Measurements from ENCODE around the gene ASB2. TPM values are rescaled to one million over a fixed set of nuclear protein-coding genes. Genes with fewer than 3 reads are reported as not detected.

The ASB2 gene
- total RNA-seq, 2 experiments from 2014 or later = 26.4 to 29.1 TPM

GRCh38 chr14:93993382-93993781 lies 17.0 kb upstream of the ASB2 start:
- Mint-ChIP-seq H3K4me1 (peaks cover 40% of the 10 kb centered on the region), H3K9me3 (no peaks in the 10 kb centered on the region), H3K36me3 (no peaks in the 10 kb centered on the region), H3K27me3 (peaks cover 6% of the 10 kb centered on the region), H3K27ac (peak overlapping the region; percentile 11), H3K4me3 (no peak overlapping the region)
- no peak for DNase-seq

GRCh38 chr14:93991649-93992048 lies 15.3 kb upstream of the ASB2 start:
- no peak overlapping the region for H3K4me3 Mint-ChIP-seq
- H3K4me1 Mint-ChIP-seq = peaks cover 30% of the 10 kb centered on the region
- H3K9me3 Mint-ChIP-seq = no peaks in the 10 kb centered on the region
- no peaks in the 10 kb centered on the region for H3K36me3 Mint-ChIP-seq
- H3K27ac Mint-ChIP-seq = no peak overlapping the region
- H3K27me3 Mint-ChIP-seq = peaks cover 6% of the 10 kb centered on the region
- DNase-seq = no peak

DNA sequence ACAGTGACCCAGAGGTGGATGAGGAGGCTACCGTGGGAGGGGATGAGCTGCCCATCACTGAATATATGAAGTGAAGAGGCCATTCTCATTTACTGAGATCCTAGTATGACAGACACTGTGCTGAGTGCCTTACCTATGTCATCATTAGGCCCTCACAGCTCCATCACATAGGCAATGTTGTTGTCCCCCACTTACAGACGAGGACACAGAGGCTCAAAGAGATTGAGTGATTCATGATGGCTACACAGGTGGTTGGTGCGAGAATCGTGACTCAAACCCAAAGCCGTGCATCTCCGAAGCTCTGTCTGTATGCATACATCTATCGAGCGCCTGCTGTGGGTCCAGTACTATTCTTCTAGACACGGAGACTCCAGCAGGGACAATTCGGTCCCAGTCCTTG lies 14.8 kb upstream of the ASB2 start:
- H3K4me3 Mint-ChIP-seq = no peak overlapping the region
- H3K4me1 Mint-ChIP-seq = peaks cover 30% of the 10 kb centered on the region
- peaks cover 6% of the 10 kb centered on the region for H3K27me3 Mint-ChIP-seq
- H3K36me3 Mint-ChIP-seq = no peaks in the 10 kb centered on the region
- DNase-seq = no peak
- H3K27ac Mint-ChIP-seq = no peak overlapping the region
- H3K9me3 Mint-ChIP-seq = no peaks in the 10 kb centered on the region

GRCh38 chr14:93989939-93990338 lies 13.6 kb upstream of the ASB2 start:
- DNase-seq = no peak
- Mint-ChIP-seq H3K4me3 (no peak overlapping the region), H3K27me3 (no peaks in the 10 kb centered on the region), H3K4me1 (peaks cover 24% of the 10 kb centered on the region), H3K9me3 (no peaks in the 10 kb centered on the region), H3K27ac (no peak overlapping the region), H3K36me3 (no peaks in the 10 kb centered on the region)

GRCh38 chr14:93987815-93988476 lies 11.6 kb upstream of the ASB2 start:
- H3K9me3 Mint-ChIP-seq = no peaks in the 10 kb centered on the region
- no peaks in the 10 kb centered on the region for H3K27me3 Mint-ChIP-seq
- H3K4me3 Mint-ChIP-seq = no peak overlapping the region
- peaks cover 16% of the 10 kb centered on the region for H3K4me1 Mint-ChIP-seq
- H3K36me3 Mint-ChIP-seq = no peaks in the 10 kb centered on the region
- DNase-seq = no peak
- H3K27ac Mint-ChIP-seq = no peak overlapping the region

- DNase-seq = no peak
- H3K9me3 Mint-ChIP-seq = no peaks in the 10 kb centered on the region
- no peaks in the 10 kb centered on the region for H3K36me3 Mint-ChIP-seq
- no peaks in the 10 kb centered on the region for H3K27me3 Mint-ChIP-seq
- H3K4me3 Mint-ChIP-seq = no peak overlapping the region
- peaks cover 13% of the 10 kb centered on the region for H3K4me1 Mint-ChIP-seq
- no peak overlapping the region for H3K27ac Mint-ChIP-seq
Measured at GRCh38 chr14:93987376-93987775, 11.0 kb upstream of the ASB2 start.

DNA sequence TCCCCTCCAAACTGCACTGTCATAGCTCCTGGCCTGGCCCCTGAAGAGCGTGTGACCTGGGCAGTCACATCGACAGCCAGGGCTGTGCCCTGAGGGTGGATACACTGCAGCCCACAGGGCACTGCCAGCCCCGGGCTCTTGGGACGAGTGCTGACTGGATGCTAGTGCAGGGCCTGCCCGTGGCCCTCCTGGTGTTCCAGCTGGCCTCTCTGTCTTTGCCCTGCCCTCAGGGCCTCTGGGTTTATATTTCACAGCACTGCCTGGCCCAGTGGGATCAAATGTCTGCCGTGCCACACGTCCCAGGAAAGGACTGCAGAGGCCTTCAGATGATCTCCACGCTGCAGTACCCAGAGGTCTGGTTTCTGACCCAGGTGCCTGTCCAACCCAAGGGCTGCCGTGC lies 10.6 kb upstream of the ASB2 start:
- Mint-ChIP-seq H3K4me3 (no peak overlapping the region), H3K4me1 (peaks cover 15% of the 10 kb centered on the region), H3K27me3 (no peaks in the 10 kb centered on the region), H3K9me3 (no peaks in the 10 kb centered on the region), H3K36me3 (no peaks in the 10 kb centered on the region), H3K27ac (no peak overlapping the region)
- DNase-seq = no peak

GRCh38 chr14:93984987-93985410 lies 8.6 kb upstream of the ASB2 start:
- no peaks in the 10 kb centered on the region for H3K27me3 Mint-ChIP-seq
- H3K9me3 Mint-ChIP-seq = peaks cover 5% of the 10 kb centered on the region
- peaks cover 6% of the 10 kb centered on the region for H3K36me3 Mint-ChIP-seq
- no peak overlapping the region for H3K4me3 Mint-ChIP-seq
- DNase-seq = no peak
- no peak overlapping the region for H3K27ac Mint-ChIP-seq
- H3K4me1 Mint-ChIP-seq = peaks cover 27% of the 10 kb centered on the region

GRCh38 chr14:93984070-93984469 lies 7.7 kb upstream of the ASB2 start:
- Mint-ChIP-seq H3K4me1 (peaks cover 31% of the 10 kb centered on the region), H3K9me3 (peaks cover 12% of the 10 kb centered on the region), H3K36me3 (peaks cover 12% of the 10 kb centered on the region), H3K4me3 (no peak overlapping the region), H3K27ac (no peak overlapping the region), H3K27me3 (no peaks in the 10 kb centered on the region)
- no peak for DNase-seq

- Mint-ChIP-seq H3K9me3 (peaks cover 22% of the 10 kb centered on the region), H3K4me1 (peaks cover 47% of the 10 kb centered on the region)
Measured at GRCh38 chr14:93982230-93983007, 6.0 kb upstream of the ASB2 start.

DNA sequence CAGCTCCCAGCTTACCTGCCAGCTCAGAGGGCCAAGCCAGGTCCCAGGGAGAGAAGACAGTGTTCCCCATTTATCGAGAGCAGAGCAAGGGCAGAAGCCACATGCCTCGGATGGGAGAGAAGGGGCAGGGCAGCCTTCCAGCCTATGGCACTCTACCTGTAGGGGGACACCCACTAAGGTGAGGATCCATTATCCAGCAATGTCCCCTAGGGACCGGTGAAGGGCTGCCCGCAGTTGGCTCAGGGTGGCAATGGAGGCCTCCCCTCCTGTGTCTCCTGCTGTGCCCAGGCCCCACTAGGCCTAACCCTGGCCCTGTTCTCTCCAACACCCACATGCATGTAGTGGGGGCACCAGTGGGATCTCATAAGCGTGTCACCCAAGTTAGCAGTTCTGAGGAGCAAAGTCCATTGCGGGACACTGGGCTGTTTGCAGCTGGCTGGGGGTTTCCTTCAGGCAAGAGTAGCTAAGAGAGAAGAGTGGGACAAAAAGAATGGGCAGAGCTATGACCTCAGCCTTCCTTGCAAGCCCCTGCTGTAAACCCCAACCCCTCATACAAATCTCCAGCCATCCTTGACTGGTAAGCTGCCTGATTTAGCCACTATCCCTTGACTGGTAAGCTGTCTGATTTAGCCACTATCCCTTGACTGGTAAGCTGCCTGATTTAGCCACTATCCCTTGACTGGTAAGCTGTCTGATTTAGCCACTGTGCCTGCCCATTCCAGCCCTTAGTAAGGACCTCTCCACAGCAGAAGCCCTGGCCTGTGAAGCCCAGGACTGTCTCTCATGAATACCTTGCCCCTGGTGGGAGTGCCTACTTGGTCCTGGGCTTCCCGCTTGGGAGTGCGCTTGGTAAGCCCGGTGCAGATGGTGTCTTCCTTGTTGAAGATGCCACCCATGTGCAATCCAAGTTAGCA lies 5.2 kb upstream of the ASB2 start:
- Mint-ChIP-seq H3K36me3 (peaks cover 32% of the 10 kb centered on the region), H3K9me3 (peaks cover 31% of the 10 kb centered on the region), H3K4me1 (peaks cover 56% of the 10 kb centered on the region), H3K27ac (peak overlapping the region; percentile 28), H3K4me3 (no peak overlapping the region), H3K27me3 (no peaks in the 10 kb centered on the region)
- DNase-seq = no peak

More at GRCh38 chr14:93982230-93983007, 6.0 kb upstream of the ASB2 start:
- no peak overlapping the region for H3K4me3 Mint-ChIP-seq
- no peaks in the 10 kb centered on the region for H3K27me3 Mint-ChIP-seq
- peak overlapping the region; percentile 16 for H3K27ac Mint-ChIP-seq
- peaks cover 24% of the 10 kb centered on the region for H3K36me3 Mint-ChIP-seq
- no peak for DNase-seq

DNA sequence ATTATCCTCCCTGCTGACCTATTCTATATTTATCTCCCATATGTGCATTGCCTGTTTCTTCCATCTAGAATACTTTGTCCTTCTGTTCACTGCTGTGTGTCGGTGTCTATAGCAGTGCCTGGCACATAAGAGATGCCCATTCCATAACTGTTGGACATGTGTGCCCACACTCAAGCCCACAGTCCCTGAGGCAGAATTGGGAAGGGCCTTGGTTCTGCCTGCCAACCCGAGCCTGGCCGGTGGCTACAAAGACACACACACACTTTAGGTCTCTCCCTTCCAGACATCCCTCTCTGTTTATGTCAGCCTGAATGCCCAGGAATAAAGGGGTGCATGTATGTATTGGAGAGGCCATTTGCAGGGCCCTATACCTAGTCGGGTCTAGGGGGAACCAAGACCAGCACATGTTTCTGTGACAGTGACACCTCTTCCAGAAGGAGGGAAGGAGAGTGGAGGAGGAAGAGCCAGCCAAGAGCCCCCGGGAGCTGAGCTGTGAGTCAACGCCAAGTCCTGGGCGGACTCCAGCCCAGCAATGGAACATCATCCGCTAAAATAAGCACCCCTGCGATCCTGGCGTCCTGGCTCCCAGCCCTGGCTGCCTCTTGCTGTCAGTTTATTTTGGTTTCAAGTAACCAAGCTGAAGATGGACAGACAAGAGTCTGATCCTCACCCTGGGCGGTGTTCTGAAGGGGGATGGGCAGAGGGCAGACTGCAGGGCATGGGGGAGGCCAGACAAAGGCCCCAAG lies 4.3 kb upstream of the ASB2 start:
- H3K9me3 Mint-ChIP-seq = peaks cover 37% of the 10 kb centered on the region
- no peak for DNase-seq
- H3K27ac Mint-ChIP-seq = peak overlapping the region; percentile 90
- peaks cover 40% of the 10 kb centered on the region for H3K36me3 Mint-ChIP-seq
- H3K4me1 Mint-ChIP-seq = peaks cover 62% of the 10 kb centered on the region
- H3K4me3 Mint-ChIP-seq = no peak overlapping the region
- H3K27me3 Mint-ChIP-seq = no peaks in the 10 kb centered on the region

GRCh38 chr14:93978735-93979134 lies 2.4 kb upstream of the ASB2 start:
- Mint-ChIP-seq H3K36me3 (peaks cover 48% of the 10 kb centered on the region), H3K27me3 (no peaks in the 10 kb centered on the region), H3K27ac (peak overlapping the region; percentile 90)

GRCh38 chr14:93977790-93978581 lies 1.6 kb upstream of the ASB2 start:
- Mint-ChIP-seq H3K27ac (peak overlapping the region; percentile 90), H3K4me3 (no peak overlapping the region)

More at GRCh38 chr14:93978735-93979134, 2.4 kb upstream of the ASB2 start:
- H3K9me3 Mint-ChIP-seq = peaks cover 40% of the 10 kb centered on the region
- H3K4me1 Mint-ChIP-seq = peaks cover 68% of the 10 kb centered on the region
- H3K4me3 Mint-ChIP-seq = no peak overlapping the region
- DNase-seq = no peak

More at GRCh38 chr14:93977790-93978581, 1.6 kb upstream of the ASB2 start:
- H3K4me1 Mint-ChIP-seq = peaks cover 72% of the 10 kb centered on the region
- H3K36me3 Mint-ChIP-seq = peaks cover 51% of the 10 kb centered on the region
- peaks cover 40% of the 10 kb centered on the region for H3K9me3 Mint-ChIP-seq
- DNase-seq = peak; percentile 83
- no peaks in the 10 kb centered on the region for H3K27me3 Mint-ChIP-seq

Measured in activated naive CD8-positive, alpha-beta T cell treated with anti-CD3 and anti-CD28 coated beads for 36 hours (primary cell).